Testis (tissue), 2 donors: ENCODE data around the gene E2F1.

Experiments
- POLR2A ChIP-seq: fragments of 450-650 bp; IDR thresholded peaks from one replicate; pipeline ENCODE4 v1.6.1; 2017; ENCODE audit warnings: antibody characterized with exemption, mild to moderate bottlenecking, moderate library complexity
- TF ChIP-seq, protein P1 (sequence below), 3 experiments: fragments of 450-650 bp in 2 of 3; fragments of 200-600 bp in 1 of 3; sonication (generic) in 1 of 3; IDR thresholded peaks; one replicate each; pipeline ENCODE4 v1.5.1; 2016 to 2019; ENCODE audit warnings: antibody characterized with exemption in 3 of 3, mild to moderate bottlenecking in 2 of 3, moderate library complexity in 1 of 3

- TF ChIP-seq, protein P1, sequence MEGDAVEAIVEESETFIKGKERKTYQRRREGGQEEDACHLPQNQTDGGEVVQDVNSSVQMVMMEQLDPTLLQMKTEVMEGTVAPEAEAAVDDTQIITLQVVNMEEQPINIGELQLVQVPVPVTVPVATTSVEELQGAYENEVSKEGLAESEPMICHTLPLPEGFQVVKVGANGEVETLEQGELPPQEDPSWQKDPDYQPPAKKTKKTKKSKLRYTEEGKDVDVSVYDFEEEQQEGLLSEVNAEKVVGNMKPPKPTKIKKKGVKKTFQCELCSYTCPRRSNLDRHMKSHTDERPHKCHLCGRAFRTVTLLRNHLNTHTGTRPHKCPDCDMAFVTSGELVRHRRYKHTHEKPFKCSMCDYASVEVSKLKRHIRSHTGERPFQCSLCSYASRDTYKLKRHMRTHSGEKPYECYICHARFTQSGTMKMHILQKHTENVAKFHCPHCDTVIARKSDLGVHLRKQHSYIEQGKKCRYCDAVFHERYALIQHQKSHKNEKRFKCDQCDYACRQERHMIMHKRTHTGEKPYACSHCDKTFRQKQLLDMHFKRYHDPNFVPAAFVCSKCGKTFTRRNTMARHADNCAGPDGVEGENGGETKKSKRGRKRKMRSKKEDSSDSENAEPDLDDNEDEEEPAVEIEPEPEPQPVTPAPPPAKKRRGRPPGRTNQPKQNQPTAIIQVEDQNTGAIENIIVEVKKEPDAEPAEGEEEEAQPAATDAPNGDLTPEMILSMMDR (IDR thresholded peaks at IDR 0.05), result no peak
- no peak for TF ChIP-seq POLR2A
Observed at GRCh38 chr20:33655164-33655563, 31.0 kb downstream of the E2F1 start.
